B cell (primary cell): ENCODE measurements around the gene REEP6.
"Not testable (repeated sequence)": the region's sequence is repeated elsewhere in the genome, so short reads cannot be mapped to it uniquely, and the experiment has no call there.

Experiments used
- CTCF ChIP-seq: fragments of 200-600 bp; IDR thresholded peaks from one replicate; pipeline ENCODE4 v1.8.0; 2022; ENCODE audit warnings: antibody characterized with exemption, mild to moderate bottlenecking
- EZH2 ChIP-seq: IDR thresholded peaks from 2 replicates; pipeline ENCODE4 v1.6.1; 2012; ENCODE audit warnings: borderline replicate concordance, low read depth, mild to moderate bottlenecking, moderate library complexity, low read length; ENCODE audit not compliant: insufficient read depth, poor library complexity, severe bottlenecking

DNA sequence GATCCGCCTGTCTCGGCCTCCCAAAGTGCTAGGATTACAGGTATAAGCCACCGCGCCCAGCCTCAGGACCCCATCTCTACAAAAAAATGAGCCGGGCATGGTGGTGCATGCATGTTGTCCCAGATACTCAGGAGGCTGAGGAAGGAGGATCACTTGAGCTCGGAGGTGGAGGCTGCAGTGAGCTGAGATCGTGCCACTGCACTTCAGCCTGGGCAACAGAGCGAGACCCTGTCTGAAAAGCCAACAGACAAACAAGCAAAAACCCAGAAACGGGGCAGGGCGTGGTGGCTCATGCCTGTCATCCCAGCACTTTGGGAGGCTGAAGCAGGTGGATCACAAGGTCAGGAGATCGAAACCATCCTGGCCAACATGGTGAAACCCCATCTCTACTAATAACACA is 39.9 kb downstream of the REEP6 start:
- not testable (repeated sequence) for TF ChIP-seq CTCF, EZH2
